Suppressor macrophage treated with lipopolysaccharide for 4 hours (primary cell): Measurements from ENCODE around the gene M6PR.

Experiments used
- DNase-seq: peaks from one replicate; pipeline ENCODE4 v3.0.0-alpha.2; 2020

M6PR gene

DNA sequence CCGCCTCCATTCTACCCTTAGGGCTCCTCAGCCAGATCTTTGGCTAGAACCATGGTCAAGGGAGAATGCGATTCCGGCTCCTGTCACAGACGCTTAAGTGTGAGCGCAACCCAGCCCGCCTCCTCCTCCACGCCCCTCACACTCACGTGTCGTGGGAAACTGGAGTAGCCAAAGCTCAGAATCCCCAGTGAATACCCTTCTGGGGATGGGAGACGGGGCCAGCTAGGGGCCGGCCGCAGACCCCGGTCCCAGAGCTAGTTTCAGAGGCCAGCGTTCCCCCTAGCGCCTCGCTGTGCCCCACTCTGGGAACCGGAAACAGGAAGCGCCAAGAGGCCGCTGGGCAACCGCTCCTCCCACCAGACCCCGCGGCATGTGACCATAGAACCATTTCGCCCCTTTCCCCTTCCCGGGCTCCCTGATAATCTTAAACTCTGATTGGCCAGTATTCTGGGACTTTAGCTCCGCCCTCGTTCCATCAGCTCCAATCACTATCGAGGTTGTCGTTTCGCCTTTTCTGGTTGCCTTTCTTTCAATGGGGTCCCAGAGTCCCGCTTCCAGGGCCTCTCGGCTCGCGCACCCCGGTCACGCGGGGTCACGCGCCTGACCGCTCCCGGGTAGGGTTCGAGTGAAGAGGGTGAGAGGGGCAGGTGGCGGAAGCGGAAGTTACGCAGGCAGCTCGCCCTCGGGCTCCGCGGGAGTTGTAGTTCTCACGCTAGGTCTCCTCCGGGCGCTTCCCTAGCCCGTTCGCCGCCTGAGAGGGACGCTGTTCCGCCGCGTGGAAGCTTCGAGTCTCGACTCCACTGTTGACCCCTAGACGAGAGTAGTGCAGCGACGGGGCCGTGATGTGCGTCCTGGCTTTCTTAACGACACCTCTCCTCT is at the start of gene M6PR:
M6PR (minus strand) TSS at position 304 of the 879 bp plus-strand sequence. CDS start 3,241 bp downstream, outside the sequence.
- peak; percentile 98 for DNase-seq

DNA sequence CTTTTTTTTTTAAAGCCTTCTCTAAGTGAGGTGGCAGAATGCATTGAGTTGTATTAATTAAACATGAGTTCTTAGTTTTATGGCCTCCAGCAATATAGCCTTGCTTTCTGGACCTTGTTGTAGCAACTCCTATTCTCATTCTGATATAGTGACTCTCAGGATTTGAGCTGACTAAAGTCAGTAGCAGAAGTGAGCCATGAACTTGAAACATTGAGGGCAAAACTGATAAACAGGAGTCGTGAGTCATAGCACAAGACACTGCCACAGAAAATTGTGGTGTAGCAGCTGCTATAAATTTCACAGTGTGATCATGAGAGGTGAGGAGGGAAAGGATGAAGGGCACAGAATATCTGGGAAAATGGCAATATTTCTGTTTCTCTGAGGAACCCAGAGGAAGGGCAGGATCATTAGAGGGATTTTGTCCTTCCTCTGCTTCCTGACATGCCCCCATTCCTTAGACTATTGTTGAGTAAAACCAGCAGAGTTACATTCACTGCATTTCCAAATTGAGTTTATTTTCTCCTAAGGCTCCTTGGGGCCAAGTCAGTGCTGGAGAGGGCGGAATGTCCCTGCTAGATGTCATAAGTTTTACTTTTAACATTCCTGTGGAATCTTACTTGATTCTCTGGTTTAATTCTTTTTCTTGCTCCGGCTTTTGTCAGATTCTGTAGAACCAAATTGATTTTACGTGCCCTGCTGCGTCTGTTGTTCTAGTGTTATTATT is 47.4 kb upstream of the M6PR start:
- DNase-seq: peak; percentile 75

DNA sequence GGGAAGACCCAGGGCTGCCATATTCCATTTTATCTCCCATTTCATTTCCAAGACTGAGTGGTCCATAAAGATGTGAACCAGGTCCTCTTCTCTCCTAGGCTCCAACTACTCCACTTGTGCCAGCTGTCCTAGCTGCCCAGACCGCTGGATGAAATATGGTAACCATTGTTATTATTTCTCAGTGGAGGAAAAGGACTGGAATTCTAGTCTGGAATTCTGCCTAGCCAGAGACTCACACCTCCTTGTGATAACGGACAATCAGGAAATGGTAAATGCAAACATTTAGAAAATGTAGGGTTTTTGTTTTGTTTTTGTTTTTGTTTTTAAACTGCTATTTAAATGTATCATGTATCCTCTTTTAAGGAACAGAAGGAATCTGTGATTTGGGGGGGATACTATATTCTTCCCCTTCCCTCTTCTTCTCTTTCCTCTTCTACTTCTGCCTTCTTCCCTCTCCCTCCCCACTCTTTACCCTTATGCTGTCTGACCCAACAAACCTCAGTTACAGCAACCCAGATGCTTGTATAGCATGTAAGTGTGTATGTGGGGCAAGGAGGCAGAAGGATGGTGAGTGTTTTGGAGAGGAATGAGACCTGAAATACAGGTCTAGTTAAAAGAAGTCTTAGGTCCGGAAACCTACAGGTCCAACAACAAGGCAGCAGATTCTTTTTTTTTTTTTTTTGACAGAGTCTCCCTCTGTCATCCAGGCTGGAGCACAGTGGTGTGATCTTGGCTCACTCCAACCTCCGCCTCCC is 45.8 kb upstream of the M6PR start:
- DNase-seq: no peak

DNA sequence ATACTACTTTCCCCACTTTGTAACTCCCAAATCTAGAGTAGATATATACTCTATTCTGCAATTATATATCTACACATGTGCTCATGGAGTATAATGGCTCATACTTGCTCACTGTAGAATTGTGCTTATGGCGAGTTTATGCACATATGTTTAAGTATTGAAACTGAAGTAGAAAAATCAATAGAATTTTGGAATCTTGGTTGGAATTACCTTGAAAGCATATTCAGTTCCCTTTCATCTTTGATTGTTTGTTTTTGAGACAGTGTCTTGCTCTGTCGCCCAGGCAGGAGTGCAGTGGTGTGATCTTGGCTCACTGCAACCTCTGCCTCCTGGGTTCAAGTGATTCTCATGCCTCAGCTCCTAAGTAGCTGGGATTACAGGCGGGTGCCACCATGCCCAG is 44.4 kb upstream of the M6PR start:
- no peak for DNase-seq

GRCh38 chr12:8991371-8992345 is 42.2 kb upstream of the M6PR start:
- DNase-seq: peak; percentile 70

DNA sequence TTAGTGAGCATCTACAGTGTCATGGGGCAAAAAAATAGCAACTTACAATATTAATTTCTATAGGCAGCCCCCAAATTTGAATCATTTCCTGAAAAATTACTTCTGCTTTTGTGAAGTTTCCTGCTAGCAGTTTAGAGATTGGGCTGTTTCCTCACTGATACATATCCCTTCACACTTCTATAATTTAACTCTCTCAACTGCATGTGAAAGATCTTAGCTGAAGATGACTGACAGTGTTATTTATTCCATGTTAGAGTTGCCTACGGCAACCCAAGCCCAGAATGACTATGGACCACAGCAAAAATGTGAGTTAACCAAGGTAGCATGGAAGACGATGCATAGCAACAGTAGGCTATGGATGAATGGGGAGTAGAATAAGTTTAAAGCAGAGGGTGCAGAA is 40.0 kb upstream of the M6PR start, which contains the start of gene KLRG1:
KLRG1 (plus strand) TSS at position 134 of the 400 bp plus-strand sequence; CDS start at position 224, 90 bp downstream.
- peak; percentile 52 for DNase-seq

- no peak for DNase-seq
These were observed 38.2 kb upstream of the M6PR start for GRCh38 chr12:8987685-8988084.

DNA sequence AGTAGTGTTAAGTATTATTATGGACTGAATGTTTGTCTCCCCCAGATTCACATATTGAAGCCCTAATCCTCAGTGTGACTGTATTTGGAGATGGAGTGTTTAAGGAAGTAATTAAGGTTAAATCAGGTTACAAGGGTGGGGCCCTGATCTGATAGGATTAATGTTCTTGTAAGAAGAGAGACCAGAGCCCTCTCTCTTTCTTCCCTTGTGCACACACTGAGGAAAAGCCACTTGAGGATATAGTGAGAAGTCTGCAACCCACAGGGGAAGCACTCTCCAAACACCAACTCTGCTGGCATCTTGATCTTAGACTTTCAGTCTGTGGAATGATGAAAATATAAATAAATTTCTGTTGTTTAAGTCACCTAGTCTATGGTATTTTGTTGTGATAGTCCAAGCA is 37.7 kb upstream of the M6PR start:
- no peak for DNase-seq

DNA sequence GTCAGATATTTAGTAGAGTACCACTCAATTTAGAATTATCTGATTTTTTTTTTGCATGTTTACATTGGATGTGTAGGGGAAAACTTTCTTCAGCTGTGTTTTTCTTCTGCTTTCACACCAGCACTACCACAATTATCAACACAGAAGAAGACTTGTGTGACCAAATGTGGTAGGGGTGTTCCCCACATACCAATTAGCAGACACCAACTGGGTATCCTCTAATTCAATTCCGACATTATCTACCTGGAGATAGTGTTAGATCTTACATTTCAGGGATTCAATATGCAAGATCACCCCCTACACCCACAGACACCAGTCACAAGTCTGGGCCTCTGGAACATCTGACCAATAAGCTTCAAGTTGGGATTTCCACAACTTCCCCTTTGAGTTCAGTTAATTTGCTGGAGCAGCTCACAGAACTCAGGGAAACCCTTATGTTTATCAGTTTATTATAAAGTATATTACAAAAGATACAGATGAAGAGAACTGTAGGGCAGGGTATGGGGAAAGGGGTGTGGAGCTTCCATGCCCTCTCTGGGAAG is 35.8 kb upstream of the M6PR start:
- DNase-seq: peak; percentile 49

GRCh38 chr12:8980137-8980536 is 30.7 kb upstream of the M6PR start:
- DNase-seq: no peak

DNA sequence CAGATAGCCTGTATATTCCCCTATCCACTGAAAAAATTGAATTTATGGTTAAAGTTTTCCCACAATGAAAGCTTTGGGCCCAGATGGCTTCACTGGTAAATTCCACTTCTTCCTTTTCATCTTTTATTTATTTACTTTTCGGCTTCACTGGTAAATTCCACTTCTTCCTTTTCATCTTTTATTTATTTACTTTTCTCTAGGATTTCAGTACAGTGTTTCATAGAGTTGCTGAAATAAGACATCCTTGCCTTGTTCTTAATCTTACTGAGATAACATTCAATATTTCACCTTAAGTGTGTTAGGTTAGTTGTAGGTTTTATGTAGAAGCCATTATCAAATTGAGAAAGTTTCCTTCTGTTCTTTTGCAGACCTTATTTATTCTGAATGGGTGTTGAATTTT is 21.0 kb upstream of the M6PR start:
- DNase-seq: no peak

DNA sequence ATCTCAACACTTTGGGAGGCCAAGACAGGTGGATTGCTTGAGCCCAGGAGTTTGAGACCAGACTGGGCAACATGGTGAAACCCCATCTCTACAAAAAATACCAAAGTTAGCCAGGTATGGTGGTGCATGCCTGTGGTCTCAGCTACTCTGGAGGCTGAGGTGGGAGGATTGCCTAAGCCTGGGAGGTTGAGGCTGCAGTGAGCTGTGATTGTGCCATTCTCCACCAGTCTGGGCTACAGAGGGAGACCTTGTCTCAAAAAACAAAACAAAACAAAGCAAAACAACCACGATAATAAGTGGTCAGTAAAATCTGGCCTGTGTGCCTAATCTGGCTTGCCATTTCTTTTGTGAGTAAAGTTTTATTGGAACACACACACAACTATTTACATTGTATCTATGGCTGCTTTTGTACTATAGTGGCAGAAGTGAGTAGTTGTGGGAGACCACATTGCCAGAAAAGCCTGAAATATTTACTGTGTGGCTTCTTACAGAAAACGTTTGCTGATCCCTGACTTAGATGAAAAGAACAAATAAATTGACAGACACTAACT is 20.5 kb upstream of the M6PR start:
- DNase-seq: no peak

- no peak for DNase-seq
These were observed 19.3 kb upstream of the M6PR start for GRCh38 chr12:8968761-8969160.

GRCh38 chr12:8960176-8960575 is 10.7 kb upstream of the M6PR start:
- DNase-seq: no peak

- DNase-seq: peak; percentile 20
These were observed 8.6 kb upstream of the M6PR start for GRCh38 chr12:8958066-8958465.

DNA sequence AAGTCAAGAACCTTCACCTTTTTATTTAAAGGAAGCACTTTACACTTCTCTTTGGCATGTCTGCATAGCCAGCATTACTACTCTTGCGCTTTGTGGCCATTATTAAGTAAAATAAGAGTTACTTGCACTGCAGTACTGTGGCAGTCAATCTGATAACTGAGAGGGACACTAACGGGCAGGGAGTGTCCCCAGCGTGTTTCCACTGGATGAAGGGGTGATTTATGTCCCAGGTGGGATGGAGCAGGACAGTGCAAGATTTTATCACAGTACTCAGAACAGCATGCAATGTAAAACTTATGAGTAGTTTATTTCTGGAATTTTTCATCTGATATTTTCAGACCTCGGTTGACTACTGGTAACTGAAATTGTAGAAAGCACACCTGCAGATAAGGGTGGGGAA is 8.1 kb upstream of the M6PR start:
- no peak for DNase-seq

DNA sequence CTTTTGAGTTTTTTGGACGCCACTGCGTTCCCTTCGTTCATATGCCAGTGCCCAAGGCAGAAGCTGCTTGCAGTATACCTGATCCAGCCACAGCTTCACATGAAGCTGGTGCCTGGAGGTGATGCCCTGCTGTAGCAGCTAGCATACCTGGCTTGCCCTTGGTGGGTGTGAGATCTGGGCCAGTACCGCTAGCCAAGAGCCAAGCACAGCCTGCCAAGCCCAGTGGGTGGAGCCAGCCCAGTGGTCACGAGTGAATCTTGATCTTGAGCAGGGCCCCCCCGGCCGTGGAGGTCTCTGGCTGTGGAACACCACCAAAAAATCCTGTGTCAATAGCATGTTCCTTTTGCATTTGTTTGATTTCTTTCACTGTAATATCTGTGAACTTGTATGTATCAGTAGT is 7.3 kb upstream of the M6PR start:
- DNase-seq: no peak

DNA sequence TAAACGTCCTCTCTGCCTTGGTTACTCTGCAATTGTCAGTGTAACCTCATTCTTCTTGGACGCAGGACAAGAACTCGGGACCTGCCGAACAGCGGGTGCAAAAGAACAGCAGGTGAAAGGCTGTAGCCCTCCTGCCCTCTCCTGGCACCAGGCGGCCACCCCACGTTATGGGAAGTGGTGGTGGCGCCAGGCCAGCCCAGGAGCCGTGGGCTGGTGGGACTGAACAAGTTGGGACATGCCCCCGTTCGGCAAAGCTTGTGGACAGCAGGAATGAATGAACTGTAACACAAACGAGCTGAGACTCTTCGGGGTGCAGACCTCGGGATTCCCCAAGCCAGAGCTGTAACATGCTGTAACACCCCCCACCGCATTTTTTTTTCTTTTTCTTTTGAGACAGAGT is 6.6 kb upstream of the M6PR start:
- no peak for DNase-seq

- DNase-seq: no peak
These were observed 4.4 kb upstream of the M6PR start for GRCh38 chr12:8953773-8954402.

DNA sequence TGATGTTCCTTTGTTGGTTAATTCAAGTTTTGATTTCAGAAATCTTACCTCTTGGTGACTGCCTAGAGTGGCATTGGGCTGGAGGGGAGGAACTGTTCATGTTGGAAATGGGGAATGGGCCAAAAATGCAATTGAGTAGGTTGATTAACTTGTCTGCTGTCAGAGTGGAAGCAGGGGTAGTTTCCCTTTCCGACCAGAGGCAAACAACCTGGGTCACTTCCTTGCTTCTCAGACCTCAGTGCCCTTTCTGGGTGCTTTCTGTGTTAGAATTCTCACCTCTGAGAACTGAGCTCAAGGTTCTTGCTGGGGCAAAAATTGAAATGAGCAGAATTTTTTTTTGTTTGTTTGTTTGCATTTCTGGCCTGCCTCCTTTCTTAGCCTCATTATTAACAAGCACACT is 2.3 kb upstream of the M6PR start:
- DNase-seq: no peak
